Spleen (tissue), 7 donors: Measurements from ENCODE around the gene KRT27.

Experiments used
- POLR2A ChIP-seq, 3 donors: fragments of 450-650 bp; IDR thresholded peaks; one replicate each; pipeline ENCODE4 v1.5.1; 2017; ENCODE audit warnings: antibody characterized with exemption in 3 of 3, mild to moderate bottlenecking in 1 of 3
- POLR2AphosphoS5 ChIP-seq, 3 donors: sonication (generic); formaldehyde crosslinking; IDR thresholded peaks; one replicate each; pipeline ENCODE4 v1.5.1; 2017; ENCODE audit warnings: antibody characterized with exemption in 3 of 3
- TF ChIP-seq, protein P1 (sequence below), 11 experiments: fragments of 200-600 bp in 7 of 11; fragments of 450-650 bp in 4 of 11; sonication (generic) in 4 of 11; IDR thresholded peaks in 8 of 11; conservative IDR thresholded peaks in 3 of 11; 1 replicate in 7 of 11; 2 replicates in 4 of 11; pipeline versions ENCODE4 v1.4.0 to v1.8.0; 2016 to 2021; ENCODE audit warnings: antibody characterized with exemption in 11 of 11, inconsistent platforms in 4 of 11, mild to moderate bottlenecking in 1 of 11
- donor health status: DM: no; HTN: no; CAD: no; lungs with moderate emphysema.
- donor health status: DM: no; HTN: no; CAD: no.
- donor health status: DM: no; HTN: no; CAD: no.

DNA sequence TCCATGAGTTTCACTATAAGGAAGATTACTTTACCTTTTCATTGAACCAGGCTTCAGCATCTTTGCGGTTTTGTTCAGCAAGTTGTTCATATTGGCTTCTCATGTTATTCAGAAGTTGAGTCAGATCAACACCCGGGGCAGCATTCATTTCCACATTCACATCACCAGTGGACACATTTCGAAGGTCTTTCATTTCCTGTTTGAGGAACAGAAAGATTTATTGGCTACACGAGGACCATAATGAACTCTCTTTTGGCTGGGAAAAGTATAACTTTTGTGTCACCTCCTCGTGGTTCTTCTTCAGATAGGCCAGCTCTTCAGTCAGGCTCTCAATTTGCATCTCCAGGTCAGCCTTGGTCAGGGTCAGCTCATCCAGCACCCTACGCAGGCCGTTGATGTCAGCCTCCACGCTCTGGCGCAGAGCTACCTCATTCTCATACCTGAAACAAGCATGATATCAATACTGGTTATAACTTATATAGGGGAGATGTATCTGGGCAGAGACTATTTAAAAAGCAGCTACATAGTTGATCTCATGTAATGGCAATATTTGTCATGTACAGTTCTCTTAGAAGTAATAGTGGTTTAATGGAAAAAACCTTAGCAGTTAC is 38.0 kb upstream of the KRT27 start:
- TF ChIP-seq, protein P1, sequence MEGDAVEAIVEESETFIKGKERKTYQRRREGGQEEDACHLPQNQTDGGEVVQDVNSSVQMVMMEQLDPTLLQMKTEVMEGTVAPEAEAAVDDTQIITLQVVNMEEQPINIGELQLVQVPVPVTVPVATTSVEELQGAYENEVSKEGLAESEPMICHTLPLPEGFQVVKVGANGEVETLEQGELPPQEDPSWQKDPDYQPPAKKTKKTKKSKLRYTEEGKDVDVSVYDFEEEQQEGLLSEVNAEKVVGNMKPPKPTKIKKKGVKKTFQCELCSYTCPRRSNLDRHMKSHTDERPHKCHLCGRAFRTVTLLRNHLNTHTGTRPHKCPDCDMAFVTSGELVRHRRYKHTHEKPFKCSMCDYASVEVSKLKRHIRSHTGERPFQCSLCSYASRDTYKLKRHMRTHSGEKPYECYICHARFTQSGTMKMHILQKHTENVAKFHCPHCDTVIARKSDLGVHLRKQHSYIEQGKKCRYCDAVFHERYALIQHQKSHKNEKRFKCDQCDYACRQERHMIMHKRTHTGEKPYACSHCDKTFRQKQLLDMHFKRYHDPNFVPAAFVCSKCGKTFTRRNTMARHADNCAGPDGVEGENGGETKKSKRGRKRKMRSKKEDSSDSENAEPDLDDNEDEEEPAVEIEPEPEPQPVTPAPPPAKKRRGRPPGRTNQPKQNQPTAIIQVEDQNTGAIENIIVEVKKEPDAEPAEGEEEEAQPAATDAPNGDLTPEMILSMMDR (IDR thresholded peaks at IDR 0.05 in 8 of 11, conservative IDR thresholded peaks at IDR 0.05 in 3 of 11), result no peak
- TF ChIP-seq POLR2A (IDR thresholded peaks at IDR 0.05) (no peak), POLR2AphosphoS5 (IDR thresholded peaks at IDR 0.05) (no peak)
